ENCODE results near the gene CEP72. TPM values are rescaled to one million over a fixed set of nuclear protein-coding genes. Genes with fewer than 3 reads are reported as not detected.
"Not testable (repeated sequence)": the region's sequence is repeated elsewhere in the genome, so short reads cannot be mapped to it uniquely, and the experiment has no call there.

The CEP72 gene
- total and polyA plus RNA-seq, 2 experiments from 2014 or later, result 3.2 to 4.2 TPM

DNA sequence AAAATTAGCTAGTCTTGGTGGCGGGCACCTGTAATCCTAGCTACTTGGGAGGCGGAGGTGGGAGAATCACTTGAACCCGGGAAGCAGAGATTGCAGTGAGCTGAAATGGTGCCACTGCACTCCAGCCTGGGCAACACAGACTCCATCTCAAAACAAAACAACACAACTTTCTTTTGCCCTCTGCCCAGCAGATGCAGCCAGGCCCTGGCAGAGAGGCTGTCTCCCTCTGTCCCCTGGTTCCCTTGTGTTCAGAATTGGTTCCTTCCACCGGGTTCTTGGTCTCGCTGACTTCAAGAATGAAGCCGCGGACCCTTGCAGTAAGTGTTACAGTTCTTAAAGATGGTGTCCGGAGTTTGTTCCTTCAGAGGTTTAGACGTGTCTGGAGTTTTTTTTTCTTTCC, 30.2 kb upstream of the CEP72 start:
- Histone ChIP-seq H3K9me2 (replicated peaks; ENCODE audit: insufficient read depth) (no peaks in the 10 kb centered on the region), H3K27me3 (peaks cover 20% of the 10 kb centered on the region), H3K4me2 (no peak overlapping the region), H3K4me1 (ENCODE audit: insufficient read depth) (no peaks in the 10 kb centered on the region), H3K36me3 (replicated peaks; ENCODE audit: insufficient read depth, low read depth) (no peaks in the 10 kb centered on the region), H3K79me2 (no peaks in the 10 kb centered on the region), H3K9me3 (ENCODE audit: low read depth) (no peaks in the 10 kb centered on the region), H4K20me1 (ENCODE audit: insufficient read depth, poor library complexity, severe bottlenecking) (no peaks in the 10 kb centered on the region), H3K4me3 (no peak overlapping the region), H2AFZ (no peak overlapping the region), H3K27ac (no peak overlapping the region)
- TF ChIP-seq EZH2phosphoT487 (IDR thresholded peaks at IDR 0.05; ENCODE audit: low read depth, severe bottlenecking, unreplicated experiment), result no peak
- no peak for TF ChIP-seq CTCF (IDR thresholded peaks at IDR 0.05; ENCODE audit: poor library complexity)
- no peak for TF ChIP-seq EZH2 (IDR thresholded peaks at IDR 0.05; ENCODE audit: borderline replicate concordance)
- no peak for DNase-seq (ENCODE audit: low spot score)
- 95% methylated on average over 9 of the region's 9 CpGs for WGBS (ENCODE audit: low lambda C conversion rate, missing lambda C conversion rate)

- not testable (repeated sequence) for H3K79me2 ChIP-seq; H3K9me2 ChIP-seq (replicated peaks; ENCODE audit: insufficient read depth); H3K27ac ChIP-seq; H3K4me3 ChIP-seq; H3K4me1 ChIP-seq (ENCODE audit: insufficient read depth); H3K36me3 ChIP-seq (replicated peaks; ENCODE audit: insufficient read depth, low read depth); H2AFZ ChIP-seq; H3K4me2 ChIP-seq; H4K20me1 ChIP-seq (ENCODE audit: insufficient read depth, poor library complexity, severe bottlenecking); H3K9me3 ChIP-seq (ENCODE audit: low read depth); DNase-seq (ENCODE audit: low spot score)
- 87% methylated on average over 3 of the region's 3 CpGs for WGBS (ENCODE audit: low lambda C conversion rate, missing lambda C conversion rate)
- H3K27me3 ChIP-seq, result peaks cover 20% of the 10 kb centered on the region
These were observed 29.7 kb upstream of the CEP72 start for GRCh38 chr5:582445-582844.

GRCh38 chr5:582936-583635, 29.1 kb upstream of the CEP72 start:
- Histone ChIP-seq H3K9me3 (ENCODE audit: low read depth) (no peaks in the 10 kb centered on the region), H3K4me3 (no peak overlapping the region), H3K9me2 (replicated peaks; ENCODE audit: insufficient read depth) (no peaks in the 10 kb centered on the region), H3K27me3 (peaks cover 20% of the 10 kb centered on the region), H2AFZ (no peak overlapping the region), H3K4me2 (no peak overlapping the region), H3K27ac (no peak overlapping the region), H3K79me2 (no peaks in the 10 kb centered on the region), H3K4me1 (ENCODE audit: insufficient read depth) (no peaks in the 10 kb centered on the region), H3K36me3 (replicated peaks; ENCODE audit: insufficient read depth, low read depth) (no peaks in the 10 kb centered on the region), H4K20me1 (ENCODE audit: insufficient read depth, poor library complexity, severe bottlenecking) (no peaks in the 10 kb centered on the region)
- TF ChIP-seq EZH2 (IDR thresholded peaks at IDR 0.05; ENCODE audit: borderline replicate concordance) (no peak), EZH2phosphoT487 (IDR thresholded peaks at IDR 0.05; ENCODE audit: low read depth, severe bottlenecking, unreplicated experiment) (no peak), CTCF (IDR thresholded peaks at IDR 0.05; ENCODE audit: poor library complexity) (no peak)
- WGBS (ENCODE audit: low lambda C conversion rate, missing lambda C conversion rate), result 92% methylated on average over 24 of the region's 24 CpGs
- DNase-seq (ENCODE audit: low spot score), result no peak

- no peak for DNase-seq (ENCODE audit: low spot score)
- TF ChIP-seq CTCF (IDR thresholded peaks at IDR 0.05; ENCODE audit: poor library complexity), result no peak
- Histone ChIP-seq H4K20me1 (ENCODE audit: insufficient read depth, poor library complexity, severe bottlenecking) (no peaks in the 10 kb centered on the region), H3K4me2 (no peak overlapping the region), H3K9me3 (ENCODE audit: low read depth) (no peaks in the 10 kb centered on the region), H3K36me3 (replicated peaks; ENCODE audit: insufficient read depth, low read depth) (no peaks in the 10 kb centered on the region), H3K4me1 (ENCODE audit: insufficient read depth) (no peaks in the 10 kb centered on the region), H3K27me3 (peaks cover 19% of the 10 kb centered on the region), H3K27ac (no peak overlapping the region), H3K79me2 (no peaks in the 10 kb centered on the region), H3K4me3 (no peak overlapping the region), H3K9me2 (replicated peaks; ENCODE audit: insufficient read depth) (no peaks in the 10 kb centered on the region), H2AFZ (no peak overlapping the region)
- no CpG with 5 or more reads among the region's 2 CpGs for WGBS (ENCODE audit: low lambda C conversion rate, missing lambda C conversion rate)
These were observed 28.5 kb upstream of the CEP72 start for GRCh38 chr5:583645-584044.

Measured in hepatocyte (in vitro differentiated cells).